Measurements from ENCODE around the gene CACNB1.

CACNB1 gene

DNA sequence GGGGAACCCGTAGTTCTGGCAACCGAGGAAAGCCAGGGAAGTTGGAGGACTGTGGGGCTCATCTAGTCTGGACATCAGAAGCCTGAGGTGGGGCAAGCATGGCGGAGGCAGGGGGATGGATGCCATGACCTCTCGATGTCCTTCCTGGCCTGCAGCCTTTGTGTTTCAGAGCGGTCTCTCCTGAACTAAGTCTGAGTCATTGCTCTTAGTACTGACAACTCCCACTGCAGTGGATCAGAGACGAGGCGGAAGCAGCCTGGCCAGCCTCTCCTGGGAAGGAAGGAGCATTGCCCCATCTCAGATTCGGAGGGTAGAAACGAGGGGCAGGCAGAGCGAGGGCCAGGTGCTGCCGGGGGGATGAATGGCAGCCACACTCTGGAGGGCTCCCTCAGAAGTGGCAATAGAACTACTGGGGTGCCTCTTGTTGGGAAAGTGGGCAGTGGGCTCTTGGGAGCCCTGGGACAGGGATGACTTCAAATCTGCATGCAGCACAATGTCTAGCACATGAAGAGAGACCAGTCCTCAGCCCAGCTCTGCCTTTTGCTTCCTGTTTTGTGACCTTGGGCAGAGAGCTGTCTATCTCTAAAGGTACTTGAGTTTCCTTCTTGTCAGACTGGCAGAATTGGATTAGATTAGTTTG is 31.9 kb upstream of the CACNB1 start:
- Histone ChIP-seq H3K36me3 (no peaks in the 10 kb centered on the region), H3K27me3 (peaks cover 90% of the 10 kb centered on the region), H3K4me1 (ENCODE audit: control insufficient read depth in 1 of 2, insufficient read depth in 1 of 2, low read depth in 1 of 2, low read length in 1 of 2) (peaks cover 0 to 12% of the 10 kb centered on the region in 2 experiments), H3K27ac (no peak overlapping the region), H3K4me3 (ENCODE audit: low read depth in 1 of 2, low read length in 1 of 2) (no peak overlapping the region), H3K9me3 (no peaks in the 10 kb centered on the region)
- TF ChIP-seq, protein P1, sequence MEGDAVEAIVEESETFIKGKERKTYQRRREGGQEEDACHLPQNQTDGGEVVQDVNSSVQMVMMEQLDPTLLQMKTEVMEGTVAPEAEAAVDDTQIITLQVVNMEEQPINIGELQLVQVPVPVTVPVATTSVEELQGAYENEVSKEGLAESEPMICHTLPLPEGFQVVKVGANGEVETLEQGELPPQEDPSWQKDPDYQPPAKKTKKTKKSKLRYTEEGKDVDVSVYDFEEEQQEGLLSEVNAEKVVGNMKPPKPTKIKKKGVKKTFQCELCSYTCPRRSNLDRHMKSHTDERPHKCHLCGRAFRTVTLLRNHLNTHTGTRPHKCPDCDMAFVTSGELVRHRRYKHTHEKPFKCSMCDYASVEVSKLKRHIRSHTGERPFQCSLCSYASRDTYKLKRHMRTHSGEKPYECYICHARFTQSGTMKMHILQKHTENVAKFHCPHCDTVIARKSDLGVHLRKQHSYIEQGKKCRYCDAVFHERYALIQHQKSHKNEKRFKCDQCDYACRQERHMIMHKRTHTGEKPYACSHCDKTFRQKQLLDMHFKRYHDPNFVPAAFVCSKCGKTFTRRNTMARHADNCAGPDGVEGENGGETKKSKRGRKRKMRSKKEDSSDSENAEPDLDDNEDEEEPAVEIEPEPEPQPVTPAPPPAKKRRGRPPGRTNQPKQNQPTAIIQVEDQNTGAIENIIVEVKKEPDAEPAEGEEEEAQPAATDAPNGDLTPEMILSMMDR (IDR thresholded peaks at IDR 0.05) = no peak

DNA sequence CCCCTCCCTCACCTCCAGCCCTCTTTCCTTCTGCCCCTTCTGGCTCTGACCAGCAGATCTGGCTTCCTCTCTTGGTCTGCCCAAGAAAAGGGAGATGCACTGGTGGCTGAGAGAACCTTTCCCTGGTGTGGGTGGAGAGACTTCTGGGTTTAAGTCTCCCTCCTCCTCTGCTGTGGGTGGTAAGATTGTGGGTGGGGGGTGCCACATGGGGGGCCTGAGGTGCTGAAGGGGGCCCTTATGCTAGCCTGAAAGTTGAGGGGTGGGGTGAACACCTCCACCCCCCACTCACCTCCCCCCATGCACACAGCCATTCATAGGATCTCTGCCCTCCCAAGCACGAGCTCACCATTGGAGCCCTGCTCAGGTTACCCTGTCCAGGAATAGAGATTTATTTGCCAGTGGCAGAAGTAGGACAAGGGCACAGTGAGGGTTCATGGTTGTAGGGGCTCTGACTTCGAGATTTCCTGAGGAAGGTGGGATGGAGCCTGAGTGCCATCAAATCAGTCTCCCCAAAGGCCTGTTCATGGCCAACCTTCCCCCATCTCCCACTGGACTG is 30.0 kb upstream of the CACNB1 start:
- TF ChIP-seq, protein P1 (IDR thresholded peaks at IDR 0.05) = no peak
- Histone ChIP-seq H3K36me3 (no peaks in the 10 kb centered on the region), H3K4me3 (ENCODE audit: low read depth in 1 of 2, low read length in 1 of 2) (no peak overlapping the region), H3K9me3 (no peaks in the 10 kb centered on the region), H3K27me3 (peaks cover 97% of the 10 kb centered on the region), H3K27ac (no peak overlapping the region), H3K4me1 (ENCODE audit: control insufficient read depth in 1 of 2, insufficient read depth in 1 of 2, low read depth in 1 of 2, low read length in 1 of 2) (peaks cover 0 to 12% of the 10 kb centered on the region in 2 experiments)

DNA sequence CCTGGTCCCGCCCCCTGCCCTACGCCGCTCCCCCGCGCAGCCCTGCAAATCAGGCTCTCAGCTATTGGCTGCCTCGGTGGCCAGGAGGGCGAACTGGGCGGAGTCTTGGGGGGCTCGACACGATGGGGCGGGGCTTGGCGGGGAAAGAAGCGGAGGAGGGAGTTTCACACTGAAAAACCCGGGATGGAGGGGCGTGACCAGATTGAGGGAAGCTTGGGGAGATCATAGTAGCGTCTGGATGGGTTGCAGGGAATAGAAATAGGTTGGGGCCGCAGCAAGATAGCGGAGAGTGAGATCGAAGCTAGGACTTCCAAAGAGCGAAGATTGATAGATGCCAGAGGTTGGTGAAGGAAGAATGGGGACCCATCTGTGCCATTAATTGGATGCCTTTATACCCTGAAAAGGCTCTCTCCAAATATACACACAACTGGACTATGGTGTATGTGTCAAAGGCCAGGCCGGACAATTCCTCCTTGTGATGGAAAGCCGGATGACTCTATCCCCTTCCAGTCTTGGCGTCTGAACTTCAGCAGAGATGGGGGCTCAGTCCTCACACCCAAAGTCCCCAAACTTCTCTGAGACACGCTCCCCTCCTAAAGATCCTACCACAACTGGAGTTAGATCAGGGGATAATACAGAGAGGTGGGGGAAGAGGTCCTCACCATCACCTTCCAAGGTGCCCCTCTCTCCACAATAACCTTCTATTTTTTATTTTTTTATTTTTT is 28.7 kb upstream of the CACNB1 start:
- H3K4me1 ChIP-seq (ENCODE audit: control insufficient read depth in 1 of 2, insufficient read depth in 1 of 2, low read depth in 1 of 2, low read length in 1 of 2) = peaks cover 0 to 12% of the 10 kb centered on the region in 2 experiments
- no peaks in the 10 kb centered on the region for H3K36me3 ChIP-seq
- H3K27ac ChIP-seq = no peak overlapping the region
- H3K9me3 ChIP-seq = no peaks in the 10 kb centered on the region
- TF ChIP-seq, protein P1 (IDR thresholded peaks at IDR 0.05) = no peak
- H3K27me3 ChIP-seq = peaks cover 97% of the 10 kb centered on the region
- no peak overlapping the region for H3K4me3 ChIP-seq (ENCODE audit: low read depth in 1 of 2, low read length in 1 of 2)

DNA sequence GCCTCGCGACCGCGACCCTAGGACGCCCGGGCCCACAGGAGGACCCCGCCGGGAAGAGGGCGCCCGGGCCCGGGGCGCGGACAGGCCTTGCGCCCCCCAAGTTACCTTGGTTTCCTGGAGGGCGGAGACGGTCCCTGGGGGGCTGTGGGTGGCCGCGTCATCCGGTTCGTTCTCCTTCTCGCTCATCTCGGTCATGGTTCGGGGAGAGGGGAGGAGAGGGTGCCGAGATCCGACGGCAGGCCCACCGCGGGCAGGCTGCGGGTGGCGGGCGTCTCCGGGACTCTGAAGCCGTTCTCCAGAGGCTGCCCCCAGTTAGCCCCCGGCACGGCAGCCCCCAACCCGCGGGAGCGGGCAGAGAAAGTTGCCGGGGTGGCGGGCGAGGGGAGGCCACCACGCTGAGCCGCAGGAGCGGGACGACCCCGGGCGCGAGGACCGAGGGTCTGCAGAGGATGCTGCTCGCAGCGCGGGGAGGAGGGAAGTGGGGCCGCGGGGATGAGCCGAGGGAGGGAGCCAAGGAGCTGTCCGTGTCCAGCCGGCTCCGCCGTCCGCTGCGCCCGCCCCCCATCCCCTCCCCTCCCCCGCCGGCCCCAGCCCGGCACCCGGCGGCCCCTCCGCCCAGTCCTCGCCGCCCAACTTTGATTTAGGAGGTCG is 28.0 kb upstream of the CACNB1 start, which contains the start of gene STAC2:
Gene STAC2, minus strand, starts transcription at position 638 of the 651 bp plus-strand sequence. Its CDS starts 443 bp downstream, at position 195.
- H3K9me3 ChIP-seq = no peaks in the 10 kb centered on the region
- no peak within 1 kb of the TSS for H3K27ac ChIP-seq
- H3K36me3 ChIP-seq = no peaks in the 10 kb centered on the region
- H3K4me1 ChIP-seq (ENCODE audit: control insufficient read depth in 1 of 2, insufficient read depth in 1 of 2, low read depth in 1 of 2, low read length in 1 of 2) = peaks cover 0 to 12% of the 10 kb centered on the region in 2 experiments
- TF ChIP-seq, protein P1 (IDR thresholded peaks at IDR 0.05) = no peak
- no peak within 1 kb of the TSS for H3K4me3 ChIP-seq (ENCODE audit: low read depth in 1 of 2, low read length in 1 of 2)
- H3K27me3 ChIP-seq = peaks cover 90% of the 10 kb centered on the region

DNA sequence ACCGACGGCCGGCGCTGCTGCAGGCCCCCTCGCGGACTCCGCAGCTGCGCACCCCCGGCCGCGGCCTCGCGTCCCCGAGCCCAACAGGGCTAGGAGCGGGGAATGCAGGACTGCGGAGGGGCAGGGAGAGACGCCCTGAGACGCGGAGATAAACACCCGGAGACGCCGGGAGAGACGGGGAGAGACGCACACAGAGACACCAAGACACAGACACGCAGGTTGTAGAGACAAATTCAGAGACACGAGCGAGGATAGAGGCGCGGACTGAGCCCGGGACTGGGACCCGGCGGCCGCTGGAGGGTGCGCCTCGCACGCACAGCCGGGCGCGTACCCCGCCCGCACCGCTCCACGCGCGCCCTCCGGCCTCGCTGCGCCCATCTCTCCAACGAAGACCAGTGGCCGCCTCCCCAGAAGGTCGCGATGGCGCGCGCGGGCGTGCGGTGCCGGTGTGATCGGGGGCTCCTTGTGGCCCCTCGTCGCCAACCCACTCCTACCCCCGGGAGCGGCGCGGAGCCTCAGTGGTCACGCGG is 27.4 kb upstream of the CACNB1 start:
- Histone ChIP-seq H3K4me1 (ENCODE audit: control insufficient read depth in 1 of 2, insufficient read depth in 1 of 2, low read depth in 1 of 2, low read length in 1 of 2) (peaks cover 0 to 12% of the 10 kb centered on the region in 2 experiments), H3K4me3 (ENCODE audit: low read depth in 1 of 2, low read length in 1 of 2) (no peak overlapping the region), H3K27ac (no peak overlapping the region), H3K27me3 (peaks cover 89% of the 10 kb centered on the region), H3K36me3 (no peaks in the 10 kb centered on the region), H3K9me3 (no peaks in the 10 kb centered on the region)
- TF ChIP-seq, protein P1 (IDR thresholded peaks at IDR 0.05) = no peak
